Measurements from ENCODE around the gene SHB.

SHB gene

DNA sequence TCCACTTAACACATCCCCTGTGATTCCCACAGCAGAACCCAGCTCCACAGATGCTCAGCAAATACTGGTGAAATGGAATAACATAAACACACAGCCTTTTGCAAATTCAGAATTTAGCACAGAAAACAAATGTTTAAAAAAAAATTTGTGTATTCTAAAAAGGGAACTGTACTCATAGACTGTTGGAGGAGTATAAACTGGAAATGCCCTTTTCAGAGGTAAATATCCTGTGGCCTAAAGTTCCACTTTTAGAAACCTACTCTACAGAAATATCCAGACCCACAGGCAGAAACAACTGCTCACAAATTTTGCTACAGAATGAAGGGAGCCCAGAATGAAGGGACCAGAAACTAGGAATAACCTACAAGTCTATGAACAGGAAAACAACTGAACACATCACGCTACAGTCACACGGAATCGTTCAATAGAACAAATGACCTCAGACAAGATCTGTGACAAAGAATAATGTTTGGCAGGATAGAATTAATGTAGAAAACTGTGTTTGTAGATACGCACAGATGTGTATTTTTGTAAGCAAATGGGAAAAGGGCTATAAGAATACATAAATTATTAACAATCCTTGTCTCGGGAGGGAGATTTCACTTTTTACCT is 78.5 kb downstream of the SHB start:
- Histone ChIP-seq H4K8ac (ENCODE audit: low read depth, low read length) (no peak overlapping the region), H4K91ac (ENCODE audit: low read depth, low read length, poor library complexity) (no peak overlapping the region), H2AFZ (ENCODE audit: low read length) (no peak overlapping the region), H3K9me3 (replicated peaks in 1 of 2; ENCODE audit: control insufficient read depth in 2 of 2, insufficient read depth in 1 of 2, low read depth in 1 of 2, low read length in 2 of 2) (no peaks in the 10 kb centered on the region), H3K27ac (replicated peaks; ENCODE audit: low read length) (no peak overlapping the region), H3K14ac (ENCODE audit: low read length) (no peak overlapping the region), H3K79me1 (ENCODE audit: low read depth, low read length) (no peaks in the 10 kb centered on the region), H3K27me3 (ENCODE audit: control insufficient read depth in 3 of 3, insufficient read depth in 3 of 3, low read depth in 1 of 3, low read length in 3 of 3) (no peaks in the 10 kb centered on the region), H2BK120ac (ENCODE audit: low read depth, low read length) (no peak overlapping the region), H3K9ac (ENCODE audit: low read depth, low read length, poor library complexity) (no peak overlapping the region), H2AK5ac (ENCODE audit: low read depth, low read length) (no peak overlapping the region), H3K18ac (ENCODE audit: low read length) (no peak overlapping the region), H2BK5ac (ENCODE audit: low read length) (no peak overlapping the region), H3K23ac (ENCODE audit: low read depth, low read length, poor library complexity) (no peak overlapping the region), H3K4me1 (ENCODE audit: control insufficient read depth in 2 of 2, insufficient read depth in 1 of 2, low read depth in 1 of 2, low read length in 2 of 2) (peaks cover 0 to under 1% of the 10 kb centered on the region in 2 donors), H3K4me2 (ENCODE audit: insufficient read depth, low read length, poor library complexity, severe bottlenecking) (no peak overlapping the region), H3K4me3 (ENCODE audit: low read length in 2 of 2) (no peak overlapping the region), H3K36me3 (replicated peaks in 1 of 2; ENCODE audit: control insufficient read depth in 2 of 2, insufficient read depth in 2 of 2, low read length in 2 of 2) (no peaks in the 10 kb centered on the region), H3K4ac (ENCODE audit: low read length) (no peak overlapping the region), H2BK15ac (ENCODE audit: low read length) (no peak overlapping the region), H2BK12ac (ENCODE audit: low read length) (no peak overlapping the region)
- WGBS, 2 donors (ENCODE audit: extremely low coverage in 2 of 2, insufficient read length in 2 of 2, insufficient replicate concordance in 1 of 2): no CpG with 5 or more reads among the region's 5 CpGs
- DNase-seq (ENCODE audit: low spot score): no peak

DNA sequence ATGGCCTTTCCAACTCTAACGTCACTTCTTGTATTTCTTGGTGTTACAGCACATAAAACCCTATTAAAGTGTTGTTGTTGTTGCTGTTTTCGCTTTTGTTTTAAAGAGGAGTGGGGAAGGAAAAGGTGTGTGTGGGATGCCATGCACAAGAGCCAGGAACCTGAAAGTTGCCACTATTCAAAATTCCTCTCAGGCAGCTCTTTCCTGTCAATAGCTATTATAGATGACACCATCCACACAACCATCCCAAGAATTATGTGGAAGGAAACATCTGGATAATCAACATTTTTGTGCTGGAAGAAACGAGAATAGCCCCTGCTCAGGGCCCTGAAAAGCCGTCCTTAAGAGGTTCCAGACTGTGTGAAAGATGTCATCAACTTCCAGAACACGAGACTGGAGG is 79.3 kb downstream of the SHB start:
- Histone ChIP-seq H3K79me1 (ENCODE audit: low read depth, low read length) (no peaks in the 10 kb centered on the region), H3K23ac (ENCODE audit: low read depth, low read length, poor library complexity) (no peak overlapping the region), H3K9me3 (replicated peaks in 1 of 2; ENCODE audit: control insufficient read depth in 2 of 2, insufficient read depth in 1 of 2, low read depth in 1 of 2, low read length in 2 of 2) (no peaks in the 10 kb centered on the region), H4K91ac (ENCODE audit: low read depth, low read length, poor library complexity) (no peak overlapping the region), H3K27me3 (ENCODE audit: control insufficient read depth in 3 of 3, insufficient read depth in 3 of 3, low read depth in 1 of 3, low read length in 3 of 3) (no peaks in the 10 kb centered on the region), H2BK5ac (ENCODE audit: low read length) (no peak overlapping the region), H3K36me3 (replicated peaks in 1 of 2; ENCODE audit: control insufficient read depth in 2 of 2, insufficient read depth in 2 of 2, low read length in 2 of 2) (no peaks in the 10 kb centered on the region), H3K27ac (replicated peaks; ENCODE audit: low read length) (no peak overlapping the region), H3K18ac (ENCODE audit: low read length) (no peak overlapping the region), H2AFZ (ENCODE audit: low read length) (no peak overlapping the region), H3K14ac (ENCODE audit: low read length) (no peak overlapping the region), H4K8ac (ENCODE audit: low read depth, low read length) (no peak overlapping the region), H2BK15ac (ENCODE audit: low read length) (no peak overlapping the region), H3K4ac (ENCODE audit: low read length) (no peak overlapping the region), H2AK5ac (ENCODE audit: low read depth, low read length) (no peak overlapping the region), H3K9ac (ENCODE audit: low read depth, low read length, poor library complexity) (no peak overlapping the region), H2BK12ac (ENCODE audit: low read length) (no peak overlapping the region), H3K4me2 (ENCODE audit: insufficient read depth, low read length, poor library complexity, severe bottlenecking) (no peak overlapping the region), H3K4me1 (ENCODE audit: control insufficient read depth in 2 of 2, insufficient read depth in 1 of 2, low read depth in 1 of 2, low read length in 2 of 2) (peaks cover 7% of the 10 kb centered on the region in 2 donors), H2BK120ac (ENCODE audit: low read depth, low read length) (no peak overlapping the region), H3K4me3 (ENCODE audit: low read length in 2 of 2) (no peak overlapping the region)
- DNase-seq (ENCODE audit: low spot score): no peak
- no CpG with 5 or more reads among the region's 5 CpGs for WGBS, 2 donors (ENCODE audit: extremely low coverage in 2 of 2, insufficient read length in 2 of 2, insufficient replicate concordance in 1 of 2)

DNA sequence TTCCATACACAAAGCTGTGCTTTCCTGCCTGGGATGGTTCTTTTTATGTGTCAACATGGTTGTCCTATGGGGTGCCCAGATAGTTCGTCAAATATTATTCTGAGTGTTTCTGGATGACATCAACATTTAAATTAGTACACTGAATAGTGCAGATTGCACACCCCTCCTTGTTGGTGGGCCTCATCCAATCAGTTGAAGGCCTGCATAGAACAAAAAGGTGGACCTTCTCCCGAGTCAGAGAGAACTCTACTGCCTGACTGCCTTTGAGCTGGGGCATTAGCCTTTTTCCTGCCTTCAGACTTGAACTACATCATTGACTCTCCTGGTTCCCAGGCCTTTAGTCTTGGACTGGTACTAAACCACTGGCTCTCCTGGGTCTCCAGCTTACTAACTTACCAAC is 80.4 kb downstream of the SHB start:
- Histone ChIP-seq H4K8ac (ENCODE audit: low read depth, low read length) (no peak overlapping the region), H4K91ac (ENCODE audit: low read depth, low read length, poor library complexity) (no peak overlapping the region), H2AFZ (ENCODE audit: low read length) (no peak overlapping the region), H2BK12ac (ENCODE audit: low read length) (no peak overlapping the region), H3K18ac (ENCODE audit: low read length) (no peak overlapping the region), H2BK5ac (ENCODE audit: low read length) (no peak overlapping the region), H3K4ac (ENCODE audit: low read length) (no peak overlapping the region), H3K27me3 (ENCODE audit: control insufficient read depth in 3 of 3, insufficient read depth in 3 of 3, low read depth in 1 of 3, low read length in 3 of 3) (no peaks in the 10 kb centered on the region), H3K9ac (ENCODE audit: low read depth, low read length, poor library complexity) (no peak overlapping the region), H3K4me3 (ENCODE audit: low read length in 2 of 2) (no peak overlapping the region), H3K14ac (ENCODE audit: low read length) (no peak overlapping the region), H3K27ac (replicated peaks; ENCODE audit: low read length) (no peak overlapping the region), H2BK15ac (ENCODE audit: low read length) (no peak overlapping the region), H3K4me1 (ENCODE audit: control insufficient read depth in 2 of 2, insufficient read depth in 1 of 2, low read depth in 1 of 2, low read length in 2 of 2) (peaks cover 7% of the 10 kb centered on the region in 2 donors), H3K9me3 (replicated peaks in 1 of 2; ENCODE audit: control insufficient read depth in 2 of 2, insufficient read depth in 1 of 2, low read depth in 1 of 2, low read length in 2 of 2) (no peaks in the 10 kb centered on the region), H3K36me3 (replicated peaks in 1 of 2; ENCODE audit: control insufficient read depth in 2 of 2, insufficient read depth in 2 of 2, low read length in 2 of 2) (no peaks in the 10 kb centered on the region), H2BK120ac (ENCODE audit: low read depth, low read length) (no peak overlapping the region), H3K4me2 (ENCODE audit: insufficient read depth, low read length, poor library complexity, severe bottlenecking) (no peak overlapping the region), H2AK5ac (ENCODE audit: low read depth, low read length) (no peak overlapping the region), H3K23ac (ENCODE audit: low read depth, low read length, poor library complexity) (no peak overlapping the region), H3K79me1 (ENCODE audit: low read depth, low read length) (no peaks in the 10 kb centered on the region)
- no peak for DNase-seq (ENCODE audit: low spot score)
- WGBS, 2 donors (ENCODE audit: extremely low coverage in 2 of 2, insufficient read length in 2 of 2, insufficient replicate concordance in 1 of 2): no CpG with 5 or more reads among the region's 2 CpGs

DNA sequence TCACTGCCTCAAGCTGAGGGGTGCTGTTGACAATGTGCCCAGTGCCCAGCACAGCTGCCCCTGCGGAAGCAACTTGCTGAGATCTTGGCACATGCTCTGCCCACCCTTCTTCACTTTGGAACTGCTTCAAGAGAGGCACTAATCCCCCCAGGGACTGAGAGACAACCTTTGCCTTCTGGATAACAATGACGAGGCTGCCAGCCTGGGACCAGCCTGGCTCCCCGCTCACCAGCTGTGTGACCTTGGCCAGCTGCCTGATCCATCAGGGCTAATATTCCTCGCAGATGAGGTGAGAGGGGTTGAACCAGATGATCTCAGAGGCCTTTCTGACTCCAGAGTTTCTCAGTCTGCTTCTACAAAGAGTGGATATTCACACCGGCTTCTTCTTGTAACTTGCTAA is 81.0 kb downstream of the SHB start:
- Histone ChIP-seq H3K4me2 (ENCODE audit: insufficient read depth, low read length, poor library complexity, severe bottlenecking) (no peak overlapping the region), H2BK120ac (ENCODE audit: low read depth, low read length) (no peak overlapping the region), H3K36me3 (replicated peaks in 1 of 2; ENCODE audit: control insufficient read depth in 2 of 2, insufficient read depth in 2 of 2, low read length in 2 of 2) (no peaks in the 10 kb centered on the region), H3K9ac (ENCODE audit: low read depth, low read length, poor library complexity) (no peak overlapping the region), H3K23ac (ENCODE audit: low read depth, low read length, poor library complexity) (peak overlapping the region; percentile 32), H2AK5ac (ENCODE audit: low read depth, low read length) (peak overlapping the region; percentile 38), H2BK12ac (ENCODE audit: low read length) (no peak overlapping the region), H4K8ac (ENCODE audit: low read depth, low read length) (no peak overlapping the region), H3K4ac (ENCODE audit: low read length) (no peak overlapping the region), H4K91ac (ENCODE audit: low read depth, low read length, poor library complexity) (no peak overlapping the region), H3K4me3 (ENCODE audit: low read length in 2 of 2) (no peak overlapping the region), H2AFZ (ENCODE audit: low read length) (no peak overlapping the region), H2BK15ac (ENCODE audit: low read length) (no peak overlapping the region), H3K27ac (replicated peaks; ENCODE audit: low read length) (no peak overlapping the region), H2BK5ac (ENCODE audit: low read length) (no peak overlapping the region), H3K9me3 (replicated peaks in 1 of 2; ENCODE audit: control insufficient read depth in 2 of 2, insufficient read depth in 1 of 2, low read depth in 1 of 2, low read length in 2 of 2) (no peaks in the 10 kb centered on the region), H3K27me3 (ENCODE audit: control insufficient read depth in 3 of 3, insufficient read depth in 3 of 3, low read depth in 1 of 3, low read length in 3 of 3) (no peaks in the 10 kb centered on the region), H3K4me1 (ENCODE audit: control insufficient read depth in 2 of 2, insufficient read depth in 1 of 2, low read depth in 1 of 2, low read length in 2 of 2) (peaks cover 7% of the 10 kb centered on the region in 2 donors), H3K14ac (ENCODE audit: low read length) (no peak overlapping the region), H3K18ac (ENCODE audit: low read length) (peak overlapping the region; percentile 2), H3K79me1 (ENCODE audit: low read depth, low read length) (no peaks in the 10 kb centered on the region)
- DNase-seq (ENCODE audit: low spot score): no peak
- WGBS, 2 donors (ENCODE audit: extremely low coverage in 2 of 2, insufficient read length in 2 of 2, insufficient replicate concordance in 1 of 2): no CpG with 5 or more reads among the region's 5 CpGs
